SHP77 treated with DMSO at 0.1 percent for 48 hours (cell line): Measurements from ENCODE around the gene PRKAR2A.
"Not testable (repeated sequence)": the region's sequence is repeated elsewhere in the genome, so short reads cannot be mapped to it uniquely, and the experiment has no call there.

Experiments
- DNase-seq: peaks from one replicate; lab custom pipeline; 2025; lab: John Stamatoyannopoulos, UW

PRKAR2A gene

GRCh38 chr3:48835650-48836366, 11.9 kb downstream of the PRKAR2A start:
- DNase-seq = no peak

GRCh38 chr3:48832684-48833083, 15.0 kb downstream of the PRKAR2A start:
- DNase-seq = no peak

- DNase-seq = no peak
These were observed 17.0 kb downstream of the PRKAR2A start for GRCh38 chr3:48830715-48831114.

- DNase-seq = not testable (repeated sequence)
These were observed 18.1 kb downstream of the PRKAR2A start for GRCh38 chr3:48829525-48829924.

DNA sequence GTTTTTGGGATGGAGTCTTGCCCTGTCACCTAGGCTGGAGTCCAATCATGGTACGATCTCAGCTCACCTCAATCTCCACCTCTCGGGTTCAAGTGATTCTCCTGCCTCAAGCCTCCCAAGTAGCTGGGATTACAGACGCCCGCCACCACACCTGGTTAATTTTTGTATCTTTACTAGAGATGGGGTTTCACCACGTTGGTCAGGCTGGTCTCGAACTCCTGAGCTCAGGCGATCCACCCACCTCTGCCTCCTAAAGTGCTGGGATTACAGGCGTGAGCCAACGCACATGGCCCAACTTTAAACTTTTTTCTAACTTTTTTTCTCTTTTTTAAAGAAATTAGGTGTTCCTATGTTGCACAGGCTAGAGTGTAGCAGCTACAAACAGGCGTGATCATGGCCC, 19.8 kb downstream of the PRKAR2A start:
- DNase-seq = not testable (repeated sequence)

DNA sequence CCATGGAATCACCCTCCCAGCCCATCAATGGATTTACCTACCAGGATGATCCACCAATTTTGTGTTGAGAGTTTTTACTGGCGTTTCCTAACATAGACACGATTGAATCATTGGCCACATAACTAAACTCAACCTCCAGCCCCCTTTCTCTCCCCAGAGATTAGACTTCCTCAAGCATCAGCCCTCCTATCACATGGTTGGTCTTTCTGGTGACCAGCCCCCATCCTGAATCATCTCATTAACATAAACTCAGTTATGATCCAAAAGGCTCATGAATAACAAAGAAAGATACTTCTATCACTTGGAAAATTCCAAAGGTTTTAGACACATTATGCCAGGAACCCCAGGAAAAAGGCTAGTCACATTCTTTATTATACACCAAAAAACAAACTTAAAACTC, 21.2 kb downstream of the PRKAR2A start:
- DNase-seq = no peak

DNA sequence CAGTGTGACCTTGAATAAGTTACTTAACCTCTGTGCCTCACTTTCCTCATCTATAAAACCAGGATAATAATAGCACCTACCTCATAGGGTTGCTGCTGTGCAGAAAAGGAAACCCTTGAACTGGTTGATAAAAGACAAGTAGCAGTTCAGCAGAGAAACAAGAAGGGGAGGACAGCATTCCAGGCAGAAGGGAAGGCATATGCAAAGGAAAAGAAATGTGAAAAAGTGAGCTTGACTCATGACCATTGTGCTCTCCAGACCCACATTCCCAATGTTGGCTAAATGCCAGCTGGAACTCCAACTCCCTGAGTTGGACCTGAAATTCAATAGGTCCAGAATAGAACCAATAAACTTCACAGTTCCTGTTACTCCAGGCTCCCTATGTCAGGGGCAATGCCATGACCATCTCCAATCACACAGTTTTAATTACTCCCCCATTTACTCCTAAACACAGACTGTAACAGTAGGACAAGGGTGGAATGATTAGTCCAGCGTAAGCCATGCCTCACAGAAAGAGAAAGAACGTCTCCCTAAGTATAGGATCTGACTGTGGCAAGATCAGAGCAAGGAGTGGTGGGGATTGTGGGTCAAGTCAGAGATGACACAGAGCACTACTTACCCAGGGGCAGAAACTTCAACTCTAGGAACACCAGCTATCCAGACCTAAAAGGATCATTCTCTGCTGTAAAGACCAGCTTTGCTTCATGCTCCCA, 26.9 kb downstream of the PRKAR2A start:
- DNase-seq = no peak

DNA sequence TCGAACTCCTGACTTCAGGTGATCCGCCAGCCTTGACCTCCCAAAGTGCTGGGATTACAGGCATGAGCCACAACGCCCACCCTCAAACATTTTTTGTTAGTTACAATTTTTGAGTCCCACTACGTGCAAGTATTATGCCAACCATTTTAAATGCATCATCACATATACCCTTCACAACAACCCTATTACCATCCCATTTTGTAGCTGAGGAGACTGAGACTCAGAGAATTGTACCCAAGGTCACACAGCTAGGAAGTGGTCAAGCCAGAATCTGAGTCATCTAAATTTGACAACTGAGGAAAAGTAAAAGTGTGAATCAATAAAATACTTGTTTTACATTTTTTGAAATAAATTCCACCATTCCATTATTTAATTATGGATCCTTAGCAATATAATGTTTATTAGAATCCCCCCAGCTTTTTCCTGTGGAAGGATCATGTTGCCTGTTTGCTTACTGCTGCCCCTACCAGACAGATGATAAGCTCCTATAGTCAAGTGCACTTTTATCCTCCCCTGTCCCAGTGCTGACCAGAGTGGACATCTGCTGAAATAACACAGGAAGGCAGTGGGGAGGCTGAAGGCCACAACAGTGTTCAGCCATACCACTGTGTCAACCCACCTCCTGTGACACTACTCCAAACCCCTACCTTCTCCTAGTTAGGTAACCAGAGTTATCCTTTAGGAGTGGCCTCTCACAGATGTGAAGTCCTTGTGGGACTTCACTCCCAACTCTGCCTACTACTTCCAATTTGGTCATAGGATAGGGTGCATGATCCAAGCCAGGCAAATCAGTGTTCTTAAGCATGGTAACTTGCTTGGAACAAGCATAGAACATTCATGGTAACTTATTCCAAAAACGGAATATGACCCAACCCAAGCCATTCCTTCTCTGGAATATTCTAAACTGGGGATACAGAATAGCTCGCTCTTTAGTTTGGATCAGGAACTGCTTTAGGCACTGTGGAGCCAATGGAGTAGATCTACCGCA, 28.1 kb downstream of the PRKAR2A start:
- DNase-seq = no peak

- DNase-seq = no peak
These were observed 36.1 kb downstream of the PRKAR2A start for GRCh38 chr3:48811524-48811923.

- DNase-seq = no peak
These were observed 42.7 kb downstream of the PRKAR2A start for GRCh38 chr3:48804930-48805329.

GRCh38 chr3:48800831-48801230, 46.8 kb downstream of the PRKAR2A start:
- DNase-seq = not testable (repeated sequence)

- no peak for DNase-seq
These were observed 48.7 kb downstream of the PRKAR2A start for GRCh38 chr3:48798998-48799397.

GRCh38 chr3:48797626-48798025, 50.0 kb downstream of the PRKAR2A start:
- DNase-seq = no peak

DNA sequence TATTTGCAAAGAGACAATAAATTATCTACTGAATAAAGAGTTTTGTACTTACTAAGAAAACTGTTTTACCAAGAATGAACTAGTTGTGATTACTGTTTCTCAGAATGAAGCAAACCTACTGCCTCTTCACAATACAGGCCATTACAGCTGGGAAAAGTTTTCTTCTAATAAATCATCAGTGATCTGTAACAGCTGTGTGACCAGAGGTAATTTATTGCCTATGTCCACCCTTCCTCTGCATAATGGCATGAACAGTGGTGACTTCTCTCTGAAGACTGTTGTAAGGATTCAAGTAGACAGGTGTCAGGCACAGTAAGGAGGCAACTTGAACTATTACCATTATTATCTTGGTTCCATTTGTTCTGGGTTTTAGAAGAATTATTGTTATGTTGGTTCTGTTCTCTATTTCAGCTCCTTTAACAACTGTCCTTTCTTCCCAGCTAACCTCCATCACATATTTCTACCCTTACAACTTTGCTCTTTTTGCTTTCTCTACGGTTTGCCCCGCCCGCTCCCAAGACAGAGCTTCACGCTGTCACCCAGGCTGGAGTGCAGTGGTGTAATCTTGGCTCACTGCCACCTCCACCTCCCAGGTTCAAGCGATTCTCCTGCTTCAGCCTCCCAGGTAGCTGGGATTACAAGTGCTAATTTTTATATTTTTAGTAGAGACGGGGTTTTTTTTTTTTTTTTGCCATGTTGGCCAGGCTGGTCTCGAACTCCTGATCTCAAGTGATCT, 51.5 kb downstream of the PRKAR2A start:
- DNase-seq = no peak

DNA sequence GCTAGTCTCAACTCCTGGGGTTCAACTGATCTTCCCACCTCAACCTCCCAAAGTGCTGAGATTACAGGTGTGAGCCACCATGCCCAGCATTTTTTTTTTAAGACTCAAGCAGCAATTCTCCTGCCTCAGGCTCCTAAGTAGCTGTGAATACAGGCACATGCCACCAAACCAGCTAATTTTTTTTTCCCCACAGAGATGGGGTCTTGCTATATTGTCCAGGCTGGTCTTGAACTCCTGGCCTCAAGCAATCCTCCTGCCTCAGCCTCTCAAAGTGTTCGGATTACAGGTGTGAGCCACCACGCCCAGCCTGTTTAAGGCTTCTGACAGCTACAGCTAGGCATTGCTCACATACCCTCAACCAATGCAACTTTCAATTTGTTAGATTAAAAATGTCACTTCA, 54.2 kb downstream of the PRKAR2A start:
- not testable (repeated sequence) for DNase-seq

DNA sequence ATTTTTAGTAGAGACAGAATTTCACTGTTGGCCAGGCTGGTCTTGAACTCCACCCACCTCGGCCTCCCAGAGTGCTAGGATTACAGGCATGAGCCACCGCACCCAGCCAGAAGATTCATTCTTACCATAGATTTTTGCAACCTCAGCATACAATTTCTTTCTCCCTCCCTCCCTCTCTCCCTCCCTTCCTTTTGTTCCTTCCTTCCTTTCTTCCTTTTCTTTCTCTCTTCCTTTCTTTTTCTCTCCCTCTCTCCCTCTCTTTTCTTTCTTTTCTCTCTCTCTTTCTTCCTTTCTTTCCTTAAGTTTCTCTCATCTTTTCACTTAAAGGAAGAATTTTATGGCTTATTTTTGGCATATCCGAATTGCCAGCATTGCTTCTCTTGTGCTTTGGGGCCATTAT, 58.0 kb downstream of the PRKAR2A start:
- DNase-seq = no peak

- DNase-seq = no peak
These were observed 59.0 kb downstream of the PRKAR2A start for GRCh38 chr3:48788544-48789162.

- no peak for DNase-seq
These were observed 63.1 kb downstream of the PRKAR2A start for GRCh38 chr3:48784426-48785120.

DNA sequence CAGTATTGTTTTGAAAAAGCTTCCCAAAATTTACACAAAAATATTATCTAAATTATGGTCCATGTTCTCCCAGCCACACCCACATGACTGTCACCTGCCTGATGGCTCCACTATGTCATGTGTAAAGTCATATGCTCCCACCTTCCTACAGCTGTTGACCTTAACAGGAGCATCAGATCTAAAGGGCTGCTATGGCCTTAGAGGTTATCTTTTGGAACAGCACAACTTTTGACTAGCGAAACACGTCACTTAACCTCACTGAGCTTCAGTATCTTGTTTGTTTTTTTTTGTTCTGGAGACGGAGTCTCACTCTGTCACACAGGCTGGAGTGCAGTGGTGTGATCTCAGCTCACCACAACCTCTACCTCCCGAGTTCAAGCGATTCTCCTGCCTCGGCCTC, 64.4 kb downstream of the PRKAR2A start:
- no peak for DNase-seq

DNA sequence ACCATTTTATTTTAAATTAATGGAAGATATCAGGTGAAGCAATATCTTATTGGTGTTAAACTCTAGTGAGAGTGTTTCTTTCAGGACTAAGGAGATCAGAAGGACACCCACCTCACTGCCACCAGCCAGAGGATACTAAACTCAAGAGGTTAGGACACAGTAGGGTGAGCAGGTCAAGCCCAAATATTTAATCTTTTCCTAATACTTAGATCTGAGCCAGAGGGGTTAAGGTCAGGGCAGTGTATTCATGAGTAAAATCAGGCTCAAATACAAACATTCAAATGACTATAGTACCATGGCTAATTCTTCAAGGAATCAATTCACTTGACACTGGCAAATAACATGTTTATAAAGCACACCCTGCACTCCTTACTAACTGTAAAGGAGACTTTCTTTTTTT, 65.6 kb downstream of the PRKAR2A start:
- no peak for DNase-seq

GRCh38 chr3:48778565-48778964, 69.1 kb downstream of the PRKAR2A start:
- not testable (repeated sequence) for DNase-seq
